ENCODE results near the gene KRT23.
A peak's percentile ranks its signal among the peaks of the same experiment; 100 is the strongest.

The KRT23 gene

GRCh38 chr17:40915199-40915661 lies 22.2 kb downstream of the KRT23 start (continued):
- no peak for TF ChIP-seq ZNF549 (tag by site-specific recombination; IDR thresholded peaks at IDR 0.05)
- TF ChIP-seq ZNF132 (tag by site-specific recombination; IDR thresholded peaks at IDR 0.05; ENCODE audit: borderline replicate concordance): no peak
- no peak for TF ChIP-seq ZNF449 (tag by site-specific recombination; IDR thresholded peaks at IDR 0.05)
- TF ChIP-seq SCRT2 (tag by site-specific recombination; IDR thresholded peaks at IDR 0.05): no peak
- 0 out of 2 replicates have a peak, but pooled peaks have one; percentile 19 for TF ChIP-seq KLF17 (tag by site-specific recombination; IDR thresholded peaks at IDR 0.05)
- TF ChIP-seq ZNF133 (tag by site-specific recombination; IDR thresholded peaks at IDR 0.05): no peak
- peak; percentile 91 for TF ChIP-seq ZBTB21 (tag by site-specific recombination; IDR thresholded peaks at IDR 0.05)
- TF ChIP-seq ZNF146 (tag by site-specific recombination; IDR thresholded peaks at IDR 0.05): no peak
- peak; percentile 47 for TF ChIP-seq KLF8 (tag by site-specific recombination; IDR thresholded peaks at IDR 0.05)
- TF ChIP-seq ZNF626 (tag by site-specific recombination; IDR thresholded peaks at IDR 0.05): no peak
- no peak for TF ChIP-seq ZBTB11 (tag by site-specific recombination; conservative IDR thresholded peaks at IDR 0.05; ENCODE audit: low read depth)
- TF ChIP-seq ZFP3 (tag by site-specific recombination; IDR thresholded peaks at IDR 0.05; ENCODE audit: low read depth): no peak
- no peak for TF ChIP-seq ZNF2 (tag by site-specific recombination; IDR thresholded peaks at IDR 0.05)
- TF ChIP-seq ZNF76 (tag by site-specific recombination; IDR thresholded peaks at IDR 0.05; ENCODE audit: borderline replicate concordance, low read depth): no peak
- TF ChIP-seq ZBTB8A (tag by site-specific recombination; IDR thresholded peaks at IDR 0.05): no peak
- no peak for TF ChIP-seq ZNF362 (tag by site-specific recombination; IDR thresholded peaks at IDR 0.05)
- no peak for TF ChIP-seq ZNF202 (tag by site-specific recombination; IDR thresholded peaks at IDR 0.05; ENCODE audit: borderline replicate concordance)
- 0 out of 2 replicates have a peak, but pooled peaks have one; percentile 33 for TF ChIP-seq ZEB2 (tag by site-specific recombination; IDR thresholded peaks at IDR 0.05)
- TF ChIP-seq ZNF623 (tag by site-specific recombination; IDR thresholded peaks at IDR 0.05): no peak
- TF ChIP-seq ZNF639 (tag by site-specific recombination; IDR thresholded peaks at IDR 0.05): peak; percentile 86; the same call in 1 of the 2 replicates
- TF ChIP-seq ATF2 (tag by site-specific recombination; IDR thresholded peaks at IDR 0.05; ENCODE audit: low read depth): peak; percentile 86
- TF ChIP-seq PRDM1 (tag by site-specific recombination; IDR thresholded peaks at IDR 0.05): peak; percentile 91
- TF ChIP-seq ZNF18 (tag by site-specific recombination; IDR thresholded peaks at IDR 0.05): no peak
- peak; percentile 79 for TF ChIP-seq ZNF394 (tag by site-specific recombination; IDR thresholded peaks at IDR 0.05; ENCODE audit: borderline replicate concordance)
- no peak for TF ChIP-seq ZNF174 (tag by site-specific recombination; IDR thresholded peaks at IDR 0.05)
- no peak for TF ChIP-seq ZNF658 (tag by site-specific recombination; IDR thresholded peaks at IDR 0.05)

Measured in HEK293 (cell line).